ENCODE data around the gene TLR3.

The TLR3 gene

GRCh38 chr4:186030795-186031194 is 38.2 kb upstream of the TLR3 start:
- Histone ChIP-seq H3K36me3 (ENCODE audit: control insufficient read depth in 2 of 2, insufficient read depth in 1 of 2, low read length in 2 of 2) (no peaks in the 10 kb centered on the region), H3K4me1 (ENCODE audit: control insufficient read depth, insufficient read depth, low read length) (no peaks in the 10 kb centered on the region), H3K4me3 (ENCODE audit: low read depth, low read length) (no peak overlapping the region), H3K27ac (ENCODE audit: extremely low read depth, low read depth, low read length) (no peak overlapping the region), H3K9me3 (ENCODE audit: control insufficient read depth, insufficient read depth, low read depth, low read length) (no peaks in the 10 kb centered on the region)
- CTCF ChIA-PET, result interaction anchor here (1.6 kb wide), 1 partner anchor 9 kb away, joined by 6 read pairs; no protein-coding TSS in a partner anchor
- TF ChIP-seq ZSCAN18 (tag by site-specific recombination; IDR thresholded peaks at IDR 0.05) (no peak), ZNF350 (tag by site-specific recombination; IDR thresholded peaks at IDR 0.05) (no peak), ZNF146 (tag by site-specific recombination; IDR thresholded peaks at IDR 0.05) (no peak), ZNF76 (tag by site-specific recombination; IDR thresholded peaks at IDR 0.05; ENCODE audit: borderline replicate concordance, low read depth) (no peak), GLIS2 (tag by site-specific recombination; IDR thresholded peaks at IDR 0.05) (no peak), ZNF132 (tag by site-specific recombination; IDR thresholded peaks at IDR 0.05; ENCODE audit: borderline replicate concordance) (no peak), GFI1B (tag by site-specific recombination; IDR thresholded peaks at IDR 0.05) (no peak), ZNF112 (tag by site-specific recombination; IDR thresholded peaks at IDR 0.05) (no peak), ZNF514 (tag by site-specific recombination; IDR thresholded peaks at IDR 0.05) (no peak), ZNF843 (tag by site-specific recombination; IDR thresholded peaks at IDR 0.05) (no peak), SALL2 (tag by site-specific recombination; IDR thresholded peaks at IDR 0.05; ENCODE audit: borderline replicate concordance) (no peak), ZNF416 (tag by site-specific recombination; IDR thresholded peaks at IDR 0.05) (no peak), ZNF311 (tag by site-specific recombination; IDR thresholded peaks at IDR 0.05; ENCODE audit: borderline replicate concordance) (no peak), ZNF157 (tag by site-specific recombination; IDR thresholded peaks at IDR 0.05) (no peak), ZNF274 (IDR thresholded peaks at IDR 0.05; ENCODE audit: low read length) (no peak), ZNF274 (tag by site-specific recombination; IDR thresholded peaks at IDR 0.05; ENCODE audit: borderline replicate concordance) (no peak), OVOL3 (tag by site-specific recombination; IDR thresholded peaks at IDR 0.05) (no peak), GLI2 (tag by site-specific recombination; IDR thresholded peaks at IDR 0.05; ENCODE audit: borderline replicate concordance, low read depth) (no peak), ZNF133 (tag by site-specific recombination; IDR thresholded peaks at IDR 0.05) (no peak)
- TF ChIP-seq, protein P1, sequence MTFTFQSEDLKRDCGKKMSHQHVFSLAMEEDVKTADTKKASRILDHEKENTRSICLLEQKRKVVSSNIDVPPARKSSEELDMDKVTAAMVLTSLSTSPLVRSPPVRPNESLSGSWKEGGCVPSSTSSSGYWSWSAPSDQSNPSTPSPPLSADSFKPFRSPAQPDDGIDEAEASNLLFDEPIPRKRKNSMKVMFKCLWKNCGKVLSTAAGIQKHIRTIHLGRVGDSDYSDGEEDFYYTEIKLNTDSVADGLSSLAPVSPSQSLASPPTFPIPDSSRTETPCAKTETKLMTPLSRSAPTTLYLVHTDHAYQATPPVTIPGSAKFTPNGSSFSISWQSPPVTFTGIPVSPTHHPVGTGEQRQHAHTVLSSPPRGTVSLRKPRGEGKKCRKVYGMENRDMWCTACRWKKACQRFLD (tag by site-specific recombination; IDR thresholded peaks at IDR 0.05), result no peak
- POLR2A ChIA-PET, result no interaction called here

DNA sequence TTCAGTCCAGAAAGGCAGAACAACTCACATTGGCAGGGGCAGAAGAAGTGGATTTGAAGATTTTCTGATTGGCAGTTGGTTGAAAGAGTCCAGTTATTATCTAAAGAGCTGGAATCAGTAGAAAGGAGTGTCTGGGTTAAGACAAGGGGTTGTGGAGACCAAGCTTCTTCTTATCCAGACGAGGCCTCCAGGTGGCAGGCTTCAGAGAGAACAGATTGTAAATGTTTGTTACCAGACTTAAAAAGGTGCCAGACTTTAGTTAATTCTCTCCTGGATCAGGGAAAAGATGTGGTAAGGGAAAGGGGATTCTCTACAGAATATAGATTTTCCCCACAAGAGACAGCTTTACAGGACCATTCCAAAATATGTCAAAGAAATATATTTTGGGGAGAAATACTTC is 36.7 kb upstream of the TLR3 start:
- ChIA-PET CTCF (interaction anchor here (0.7 to 0.8 kb wide), 3 partner anchors 11 to 1268 kb away, joined by 3 to 4 read pairs (median 3); no protein-coding TSS in a partner anchor), POLR2A (no interaction called here)
- Histone ChIP-seq H3K27ac (ENCODE audit: extremely low read depth, low read depth, low read length) (no peak overlapping the region), H3K4me1 (ENCODE audit: control insufficient read depth, insufficient read depth, low read length) (no peaks in the 10 kb centered on the region), H3K4me3 (ENCODE audit: low read depth, low read length) (no peak overlapping the region), H3K9me3 (ENCODE audit: control insufficient read depth, insufficient read depth, low read depth, low read length) (no peaks in the 10 kb centered on the region), H3K36me3 (ENCODE audit: control insufficient read depth in 2 of 2, insufficient read depth in 1 of 2, low read length in 2 of 2) (no peaks in the 10 kb centered on the region)
- TF ChIP-seq SP7 (tag by site-specific recombination; IDR thresholded peaks at IDR 0.05), result no peak

DNA sequence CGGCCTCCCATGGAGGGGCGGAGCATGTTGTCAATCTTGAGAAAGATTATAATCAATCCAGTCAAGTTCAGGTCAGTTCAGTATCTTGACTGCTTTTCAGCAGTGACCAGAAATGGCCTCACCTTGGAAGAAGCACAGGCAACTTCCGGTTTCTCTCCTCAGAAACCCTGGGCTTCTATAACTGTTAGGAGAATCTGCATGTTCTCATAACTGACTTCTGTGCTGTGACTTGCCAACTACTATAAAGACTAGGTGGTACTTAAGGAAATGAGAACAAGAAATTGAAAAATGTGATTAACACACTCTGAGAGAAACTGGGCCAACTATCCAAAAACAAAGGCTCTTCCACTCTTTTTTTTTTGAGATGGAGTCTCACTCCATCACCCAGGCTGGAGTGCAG is 35.9 kb upstream of the TLR3 start:
- Histone ChIP-seq H3K27ac (ENCODE audit: extremely low read depth, low read depth, low read length) (no peak overlapping the region), H3K36me3 (ENCODE audit: control insufficient read depth in 2 of 2, insufficient read depth in 1 of 2, low read length in 2 of 2) (no peaks in the 10 kb centered on the region), H3K4me1 (ENCODE audit: control insufficient read depth, insufficient read depth, low read length) (no peaks in the 10 kb centered on the region), H3K9me3 (ENCODE audit: control insufficient read depth, insufficient read depth, low read depth, low read length) (no peaks in the 10 kb centered on the region), H3K4me3 (ENCODE audit: low read depth, low read length) (no peak overlapping the region)
- CTCF ChIA-PET, result no interaction called here
- no peak for TF ChIP-seq ZNF76 (tag by site-specific recombination; IDR thresholded peaks at IDR 0.05; ENCODE audit: borderline replicate concordance, low read depth)
- TF ChIP-seq ZNF843 (tag by site-specific recombination; IDR thresholded peaks at IDR 0.05), result no peak
- no peak for TF ChIP-seq ZNF692 (tag by site-specific recombination; IDR thresholded peaks at IDR 0.05)
- POLR2A ChIA-PET, result no interaction called here
